GM12801 (cell line): ENCODE measurements around the gene MLANA.

ENCODE experiments used
- CTCF ChIP-seq: IDR thresholded peaks from one replicate; pipeline ENCODE4 v1.5.1; 2011; ENCODE audit warnings: control low read depth; ENCODE audit not compliant: insufficient read length; ENCODE audit errors: extremely low read depth

Gene MLANA

GRCh38 chr9:5870020-5870339 lies 20.7 kb upstream of the MLANA start:
- TF ChIP-seq CTCF: no peak

GRCh38 chr9:5870691-5871090 lies 20.0 kb upstream of the MLANA start:
- no peak for TF ChIP-seq CTCF

GRCh38 chr9:5871785-5872184 lies 18.9 kb upstream of the MLANA start:
- TF ChIP-seq CTCF: no peak

GRCh38 chr9:5872511-5872910 lies 18.2 kb upstream of the MLANA start:
- TF ChIP-seq CTCF: no peak

GRCh38 chr9:5873439-5873838 lies 17.2 kb upstream of the MLANA start:
- no peak for TF ChIP-seq CTCF

GRCh38 chr9:5874048-5874447 lies 16.6 kb upstream of the MLANA start:
- no peak for TF ChIP-seq CTCF

- no peak for TF ChIP-seq CTCF
Observed at GRCh38 chr9:5876026-5876425, 14.7 kb upstream of the MLANA start.

GRCh38 chr9:5876711-5877110 lies 14.0 kb upstream of the MLANA start:
- no peak for TF ChIP-seq CTCF
